ENCODE measurements around the gene KRTAP4-6.
"Not testable (repeated sequence)": the region's sequence is repeated elsewhere in the genome, so short reads cannot be mapped to it uniquely, and the experiment has no call there.

Gene KRTAP4-6

DNA sequence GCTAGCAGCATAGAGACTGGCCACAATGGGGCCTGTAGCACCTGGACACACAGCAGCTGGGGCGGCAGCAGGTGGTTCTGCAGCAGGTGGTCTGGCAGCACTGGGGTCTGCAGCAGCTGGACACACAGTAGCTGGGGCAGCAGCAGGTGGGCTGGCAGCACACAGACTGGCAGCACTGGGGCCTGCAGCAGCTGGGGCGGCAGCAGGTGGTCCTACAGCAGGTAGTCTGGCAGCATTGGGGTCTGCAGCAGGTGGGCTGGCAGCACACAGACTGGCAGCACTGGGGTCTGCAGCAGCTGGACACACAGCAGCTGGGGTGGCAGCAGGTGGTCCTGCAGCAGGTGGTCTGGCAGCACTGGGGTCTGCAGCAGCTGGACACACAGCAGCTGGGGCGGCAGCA is 19.8 kb upstream of the KRTAP4-6 start:
- H3K27ac Mint-ChIP-seq; H3K27me3 Mint-ChIP-seq; H3K4me1 Mint-ChIP-seq; ATAC-seq; H3K4me3 Mint-ChIP-seq; H3K9me3 Mint-ChIP-seq; H3K36me3 Mint-ChIP-seq (ENCODE audit: low read depth); DNase-seq: not testable (repeated sequence)

DNA sequence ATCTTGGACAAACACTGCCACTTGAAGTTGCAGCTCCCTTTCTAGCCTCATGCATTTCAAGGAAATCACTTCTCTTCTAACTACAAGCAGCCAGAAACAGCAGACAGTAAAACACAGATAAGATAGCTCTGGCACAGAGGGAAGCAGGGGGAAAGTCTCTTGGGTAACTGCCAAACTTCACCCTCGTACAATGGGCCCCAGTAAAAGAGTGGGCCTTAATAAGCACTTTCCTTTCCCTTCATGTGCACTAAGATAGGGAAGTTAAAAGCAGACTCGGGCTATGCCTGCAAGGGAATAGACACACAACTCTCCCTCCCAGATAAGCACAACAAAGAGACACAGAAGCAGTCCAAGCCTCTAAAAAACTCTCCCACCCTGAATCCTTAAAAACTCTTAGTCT is 13.5 kb upstream of the KRTAP4-6 start:
- ATAC-seq (no peak), DNase-seq (no peak)
- Mint-ChIP-seq H3K27me3 (no peaks in the 10 kb centered on the region), H3K4me3 (no peak overlapping the region), H3K27ac (no peak overlapping the region), H3K36me3 (ENCODE audit: low read depth) (no peaks in the 10 kb centered on the region), H3K9me3 (no peaks in the 10 kb centered on the region), H3K4me1 (no peaks in the 10 kb centered on the region)

DNA sequence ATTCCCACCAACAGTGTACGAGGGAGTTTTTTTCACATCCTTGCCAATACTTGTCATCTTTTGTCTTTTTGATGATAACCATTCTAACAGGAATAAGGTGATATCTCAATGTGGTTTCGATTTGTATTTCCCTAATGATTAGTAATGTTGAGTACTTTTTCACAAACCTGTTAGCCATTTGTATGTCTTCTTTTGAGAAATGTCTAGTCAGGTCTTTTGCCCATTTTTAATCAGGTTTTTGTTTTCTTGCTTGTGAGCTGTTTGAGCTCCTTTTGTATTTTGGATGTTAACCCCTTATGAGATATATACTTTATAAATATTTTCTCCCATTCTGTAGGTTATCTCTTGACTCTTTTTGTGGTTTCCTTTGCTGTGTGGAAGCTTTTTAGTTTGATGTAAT is 11.2 kb upstream of the KRTAP4-6 start:
- ATAC-seq (no peak), DNase-seq (no peak)
- no peak overlapping the region for H3K4me3 Mint-ChIP-seq
- no peaks in the 10 kb centered on the region for H3K9me3 Mint-ChIP-seq
- no peaks in the 10 kb centered on the region for H3K27me3 Mint-ChIP-seq
- no peaks in the 10 kb centered on the region for H3K36me3 Mint-ChIP-seq (ENCODE audit: low read depth)
- no peak overlapping the region for H3K27ac Mint-ChIP-seq
- H3K4me1 Mint-ChIP-seq = peaks cover 1% of the 10 kb centered on the region

DNA sequence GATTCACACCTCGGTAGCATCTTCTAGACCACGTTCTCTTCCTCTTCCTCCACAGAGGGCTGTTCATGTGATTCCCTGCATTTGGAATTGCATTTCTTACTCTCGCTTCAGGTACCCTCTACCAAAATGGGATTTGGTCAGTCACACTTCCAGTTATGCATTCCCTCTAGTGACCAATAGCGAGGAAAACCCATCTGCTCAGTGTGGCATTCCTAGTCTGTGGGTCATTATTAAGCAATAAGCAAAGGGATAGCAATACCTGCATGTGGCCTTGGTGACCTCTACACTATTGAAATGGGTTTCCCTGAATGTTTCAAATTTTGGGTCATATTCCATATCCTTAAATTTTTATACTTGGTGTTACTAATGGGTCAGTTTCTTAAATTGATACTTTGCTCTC is 9.7 kb upstream of the KRTAP4-6 start:
- no peak for ATAC-seq
- DNase-seq = no peak
- Mint-ChIP-seq H3K4me1 (peaks cover 1% of the 10 kb centered on the region), H3K27ac (no peak overlapping the region), H3K9me3 (no peaks in the 10 kb centered on the region), H3K27me3 (no peaks in the 10 kb centered on the region), H3K36me3 (ENCODE audit: low read depth) (no peaks in the 10 kb centered on the region), H3K4me3 (no peak overlapping the region)

DNA sequence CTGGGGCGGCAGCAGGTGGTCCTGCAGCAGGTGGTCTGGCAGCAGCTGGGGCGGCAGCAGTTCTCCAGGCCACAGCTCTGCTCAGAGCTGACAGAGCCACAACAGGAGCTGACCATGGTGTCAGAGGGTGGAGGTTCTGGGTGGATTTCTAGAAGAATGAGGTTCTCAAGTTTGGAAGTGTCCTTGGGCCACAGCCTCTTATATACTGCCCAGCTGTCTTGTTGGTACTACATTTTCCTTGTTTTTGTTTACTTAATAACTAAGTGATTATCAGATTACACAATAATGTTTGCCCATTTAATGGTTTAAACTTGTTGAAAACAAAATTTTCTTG is 9.3 kb upstream of the KRTAP4-6 start, which contains the start of gene KRTAP4-5:
Gene KRTAP4-5 (minus strand): TSS at position 174 of the 334 bp plus-strand sequence. CDS start 58 bp downstream, at position 116.
- H3K36me3 Mint-ChIP-seq (ENCODE audit: low read depth) = no peaks in the 10 kb centered on the region
- no peak for ATAC-seq
- H3K27ac Mint-ChIP-seq = no peak within 1 kb of the TSS
- no peak for DNase-seq
- no peak within 1 kb of the TSS for H3K4me3 Mint-ChIP-seq
- H3K27me3 Mint-ChIP-seq = no peaks in the 10 kb centered on the region
- no peaks in the 10 kb centered on the region for H3K9me3 Mint-ChIP-seq
- H3K4me1 Mint-ChIP-seq = peaks cover 1% of the 10 kb centered on the region

DNA sequence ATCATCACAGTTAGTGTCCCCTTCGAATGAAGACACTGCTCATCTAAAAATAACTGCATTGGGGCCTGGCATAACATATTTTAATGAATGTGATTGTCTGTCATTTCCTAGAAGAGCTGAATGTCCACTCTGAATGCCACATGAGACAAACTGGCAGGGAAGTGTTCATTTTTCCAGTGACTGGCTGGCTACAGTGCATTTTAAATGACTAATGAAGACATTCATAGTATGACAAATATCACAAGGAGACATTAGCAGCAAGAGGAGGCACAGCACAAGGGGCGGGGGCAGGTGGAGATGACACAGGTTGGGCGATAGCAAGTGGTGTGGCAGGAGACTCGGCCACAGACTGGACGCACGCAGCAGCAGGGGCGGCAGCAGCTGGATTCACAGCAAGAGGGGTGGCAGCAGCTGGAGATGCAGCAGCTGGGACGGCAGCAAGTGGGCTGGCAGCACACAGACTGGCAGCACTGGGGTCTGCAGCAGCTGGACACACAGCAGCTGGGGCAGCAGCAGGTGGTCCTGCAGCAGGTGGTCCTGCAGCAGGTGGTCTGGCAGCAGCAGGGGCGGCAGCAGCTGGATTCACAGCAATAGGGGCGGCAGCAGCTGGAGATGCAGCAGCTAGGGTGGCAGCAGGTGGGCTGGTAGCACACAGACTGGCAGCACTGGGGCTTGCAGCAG is 8.8 kb upstream of the KRTAP4-6 start:
- not testable (repeated sequence) for DNase-seq; H3K9me3 Mint-ChIP-seq; H3K27me3 Mint-ChIP-seq; H3K4me1 Mint-ChIP-seq; ATAC-seq; H3K4me3 Mint-ChIP-seq; H3K36me3 Mint-ChIP-seq (ENCODE audit: low read depth); H3K27ac Mint-ChIP-seq

DNA sequence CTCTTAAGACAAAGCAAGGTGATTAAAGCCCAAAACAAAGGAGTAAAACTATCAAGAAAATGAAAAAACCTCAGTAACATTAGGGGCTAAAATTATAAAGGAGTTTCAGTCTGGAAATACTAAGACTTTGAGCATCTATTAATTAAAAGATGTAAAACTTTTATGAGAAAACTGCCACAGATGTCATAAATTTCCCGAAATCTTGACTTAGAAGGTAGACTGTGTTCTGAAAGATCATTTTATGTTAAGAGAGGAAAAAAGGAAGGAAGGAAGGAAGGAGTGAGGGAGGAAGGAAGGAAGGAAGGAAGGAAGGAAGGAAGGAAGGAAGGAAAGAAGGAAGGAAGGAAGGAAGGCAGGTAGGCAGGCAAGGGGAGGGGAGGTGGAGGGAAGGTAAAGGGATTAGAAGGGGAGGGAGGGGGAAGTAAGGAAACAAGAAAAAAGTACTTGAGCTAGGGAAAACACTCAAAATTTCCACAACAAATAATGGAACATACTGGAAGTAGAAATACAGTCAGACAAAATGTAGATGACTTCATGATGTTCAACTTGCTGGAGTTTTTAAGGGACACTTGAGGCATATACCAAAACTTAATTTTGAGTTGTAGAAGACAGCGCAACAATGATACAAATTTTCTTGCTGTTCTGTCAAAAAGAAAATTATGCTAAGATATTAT is 7.3 kb upstream of the KRTAP4-6 start:
- Mint-ChIP-seq H3K9me3 (peaks cover 13% of the 10 kb centered on the region), H3K4me1 (peaks cover 1% of the 10 kb centered on the region), H3K36me3 (ENCODE audit: low read depth) (peaks cover 6% of the 10 kb centered on the region), H3K4me3 (no peak overlapping the region), H3K27me3 (no peaks in the 10 kb centered on the region), H3K27ac (no peak overlapping the region)
- no peak for ATAC-seq
- no peak for DNase-seq

DNA sequence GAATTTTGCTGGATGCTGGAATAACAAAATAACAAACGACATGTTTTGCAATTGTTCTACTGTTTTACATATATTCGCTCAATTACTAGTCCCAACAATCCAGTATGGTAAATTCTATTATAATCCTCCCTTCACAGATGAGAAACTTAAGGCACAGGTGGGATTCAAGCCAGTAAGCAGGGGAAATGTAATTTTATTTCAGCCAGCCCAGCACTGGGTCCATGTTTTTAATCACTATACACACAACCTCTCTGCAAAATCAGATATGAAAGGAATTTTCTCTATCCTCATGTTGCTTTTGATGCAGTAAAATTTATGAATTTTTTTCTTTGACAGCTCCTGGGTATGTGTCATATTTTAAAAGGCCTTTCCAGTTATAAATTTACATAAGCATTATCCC is 4.9 kb upstream of the KRTAP4-6 start:
- H3K36me3 Mint-ChIP-seq (ENCODE audit: low read depth) = peaks cover 10% of the 10 kb centered on the region
- no peak for ATAC-seq
- peaks cover 25% of the 10 kb centered on the region for H3K9me3 Mint-ChIP-seq
- no peaks in the 10 kb centered on the region for H3K27me3 Mint-ChIP-seq
- DNase-seq = no peak
- no peak overlapping the region for H3K27ac Mint-ChIP-seq
- no peak overlapping the region for H3K4me3 Mint-ChIP-seq
- peaks cover 1% of the 10 kb centered on the region for H3K4me1 Mint-ChIP-seq

DNA sequence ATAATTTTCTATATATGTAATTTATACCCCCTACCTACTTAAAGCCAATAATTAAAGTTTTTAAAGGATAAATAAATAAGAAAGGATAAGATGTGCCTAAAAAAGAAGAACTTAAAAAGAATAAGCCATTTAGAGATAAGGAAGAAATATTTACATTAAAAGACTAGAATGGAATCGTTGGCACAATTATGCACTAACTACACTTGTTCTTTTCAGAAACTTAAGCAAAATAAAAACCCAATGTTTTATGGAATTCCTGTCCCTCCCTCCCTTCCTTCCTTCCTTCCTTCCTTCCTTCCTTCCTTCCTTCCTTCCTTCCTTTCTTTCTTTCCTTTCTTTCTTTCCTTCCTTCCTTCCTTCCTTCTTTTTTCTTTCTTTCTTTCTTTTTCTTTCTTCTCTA is 4.5 kb upstream of the KRTAP4-6 start:
- H3K27ac Mint-ChIP-seq = no peak overlapping the region
- DNase-seq = no peak
- no peak overlapping the region for H3K4me3 Mint-ChIP-seq
- no peaks in the 10 kb centered on the region for H3K27me3 Mint-ChIP-seq
- H3K4me1 Mint-ChIP-seq = peaks cover 1% of the 10 kb centered on the region
- no peak for ATAC-seq
- peaks cover 10% of the 10 kb centered on the region for H3K36me3 Mint-ChIP-seq (ENCODE audit: low read depth)
- peaks cover 25% of the 10 kb centered on the region for H3K9me3 Mint-ChIP-seq

DNA sequence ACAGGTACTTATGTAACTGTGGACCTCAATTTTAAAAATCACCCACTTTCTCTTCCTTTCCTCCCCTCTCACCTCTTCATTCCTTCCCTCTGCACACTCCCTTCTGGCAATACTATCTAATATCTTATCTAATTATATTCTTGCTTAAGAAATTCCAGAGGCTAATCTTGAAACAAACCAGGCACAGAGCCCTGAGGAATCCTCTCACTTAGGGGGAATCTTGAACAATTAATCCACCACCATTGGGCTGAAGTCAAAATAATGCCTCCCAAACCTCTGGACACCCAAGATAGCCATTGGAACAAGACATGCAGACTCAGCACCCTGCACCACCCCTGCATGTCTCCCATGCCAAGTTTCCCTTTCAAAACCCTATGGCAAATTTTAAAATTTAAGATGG is 1.0 kb upstream of the KRTAP4-6 start:
- no peaks in the 10 kb centered on the region for H3K4me1 Mint-ChIP-seq
- ATAC-seq (no peak), DNase-seq (no peak)
- peaks cover 2% of the 10 kb centered on the region for H3K27me3 Mint-ChIP-seq
- no peak overlapping the region for H3K27ac Mint-ChIP-seq
- H3K4me3 Mint-ChIP-seq = no peak overlapping the region
- H3K36me3 Mint-ChIP-seq (ENCODE audit: low read depth) = peaks cover 14% of the 10 kb centered on the region
- H3K9me3 Mint-ChIP-seq = peaks cover 38% of the 10 kb centered on the region

DNA sequence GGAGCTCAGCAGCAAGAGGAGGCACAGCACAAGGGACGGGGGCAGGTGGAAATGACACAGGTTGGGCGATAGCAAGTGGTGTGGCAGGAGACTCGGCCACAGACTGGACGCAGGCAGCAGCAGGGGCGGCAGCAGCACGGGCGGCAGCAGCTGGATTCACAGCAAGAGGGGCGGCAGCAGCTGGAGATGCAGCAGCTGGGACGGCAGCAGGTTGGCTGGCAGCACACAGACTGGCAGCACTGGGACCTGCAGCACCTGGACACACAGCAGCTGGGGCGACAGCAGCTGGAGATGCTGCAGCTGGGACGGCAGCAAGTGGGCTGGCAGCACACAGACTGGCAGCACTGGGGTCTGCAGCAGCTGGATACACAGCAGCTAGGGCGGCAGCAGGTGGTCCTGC is 479 bp downstream of the KRTAP4-6 start:
- H3K4me3 Mint-ChIP-seq, DNase-seq, H3K27ac Mint-ChIP-seq, ATAC-seq, H3K27me3 Mint-ChIP-seq, H3K4me1 Mint-ChIP-seq: not testable (repeated sequence)
- H3K9me3 Mint-ChIP-seq = peaks cover 38% of the 10 kb centered on the region
- peaks cover 14% of the 10 kb centered on the region for H3K36me3 Mint-ChIP-seq (ENCODE audit: low read depth)

DNA sequence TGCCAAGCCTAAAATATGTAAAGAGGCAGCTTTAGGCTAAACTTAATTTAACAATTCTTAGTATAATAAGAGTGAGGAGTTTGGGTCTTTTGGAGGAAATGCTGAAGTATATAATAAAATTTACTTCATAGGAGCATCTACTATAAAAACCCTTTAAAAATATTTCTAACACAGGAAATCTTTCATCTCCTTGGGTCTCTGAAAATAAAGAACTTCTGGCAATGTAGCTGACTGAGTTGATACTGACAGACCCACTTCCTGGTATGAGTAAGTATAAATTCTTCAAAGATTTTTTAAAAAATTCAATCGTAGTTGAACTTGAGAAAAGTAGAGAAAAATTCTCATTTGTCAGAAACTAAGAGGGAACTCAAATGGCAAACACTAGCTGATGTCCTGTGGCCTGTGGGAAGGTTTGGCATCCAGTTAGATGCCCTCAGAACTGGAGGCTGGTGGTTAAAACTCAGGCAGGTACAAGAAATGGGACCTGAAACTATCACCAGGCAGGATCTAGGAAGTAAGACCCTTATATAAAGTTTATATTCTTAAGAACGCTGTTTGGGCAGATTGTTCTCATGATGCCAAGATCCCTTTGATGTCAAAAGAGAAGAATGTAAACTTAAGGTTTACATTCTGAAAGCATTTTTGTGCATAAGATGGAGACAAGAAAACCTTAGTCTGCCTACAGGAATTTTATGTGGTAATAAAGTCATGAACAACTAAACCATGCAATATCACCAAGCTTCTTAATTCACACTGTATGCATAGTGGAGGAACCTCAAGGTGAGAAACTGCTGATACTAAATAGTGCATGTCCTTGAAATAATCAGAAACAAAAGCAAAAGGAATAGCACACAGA is 6.2 kb downstream of the KRTAP4-6 start:
- Mint-ChIP-seq H3K36me3 (ENCODE audit: low read depth) (peaks cover 1% of the 10 kb centered on the region), H3K9me3 (peaks cover 9% of the 10 kb centered on the region), H3K27me3 (no peaks in the 10 kb centered on the region), H3K4me1 (peaks cover 23% of the 10 kb centered on the region), H3K27ac (no peak overlapping the region), H3K4me3 (no peak overlapping the region)
- ATAC-seq = no peak
- DNase-seq = no peak

DNA sequence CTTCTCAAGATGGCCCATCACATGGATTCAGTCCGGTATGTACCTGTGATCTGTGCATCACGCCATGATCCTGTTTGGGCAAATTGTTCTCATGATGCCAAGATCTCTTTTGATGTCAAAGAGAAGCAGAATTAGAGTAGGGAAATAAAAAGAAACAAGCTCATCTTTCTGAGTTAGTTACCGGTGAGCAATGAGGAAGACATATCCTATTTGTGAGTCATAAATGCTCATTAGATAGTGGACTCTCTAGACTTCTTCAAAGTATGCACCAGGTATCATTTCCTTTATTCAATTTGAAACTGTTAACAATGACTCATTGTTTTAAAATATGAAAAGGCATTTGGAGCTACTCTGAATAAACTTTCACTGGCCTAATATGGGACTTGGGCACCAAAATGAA is 8.4 kb downstream of the KRTAP4-6 start:
- Mint-ChIP-seq H3K36me3 (ENCODE audit: low read depth) (no peaks in the 10 kb centered on the region), H3K27ac (no peak overlapping the region), H3K27me3 (no peaks in the 10 kb centered on the region), H3K9me3 (peaks cover 2% of the 10 kb centered on the region), H3K4me1 (peaks cover 23% of the 10 kb centered on the region), H3K4me3 (no peak overlapping the region)
- ATAC-seq (no peak), DNase-seq (no peak)

DNA sequence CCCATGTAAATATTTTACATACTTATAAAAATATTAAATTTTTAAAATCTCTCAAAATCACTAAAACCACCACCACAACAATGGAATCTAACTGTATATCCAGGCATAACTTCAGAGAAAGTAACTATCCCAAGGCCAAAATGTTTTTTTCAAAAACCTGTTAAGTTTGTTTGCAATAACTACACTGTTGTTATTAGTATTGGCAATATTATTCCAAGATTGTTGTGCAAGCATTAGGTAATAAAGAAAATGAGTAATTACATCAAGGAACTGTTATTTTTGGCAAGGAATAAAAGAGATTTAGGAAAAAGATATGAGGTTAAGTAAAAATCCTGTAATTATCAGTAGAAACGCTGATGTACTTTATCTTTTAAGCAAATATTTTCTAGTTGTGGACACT is 13.0 kb downstream of the KRTAP4-6 start:
- peaks cover 10% of the 10 kb centered on the region for H3K9me3 Mint-ChIP-seq
- peaks cover 48% of the 10 kb centered on the region for H3K4me1 Mint-ChIP-seq
- no peaks in the 10 kb centered on the region for H3K36me3 Mint-ChIP-seq (ENCODE audit: low read depth)
- no peak overlapping the region for H3K4me3 Mint-ChIP-seq
- DNase-seq (no peak), ATAC-seq (no peak)
- no peak overlapping the region for H3K27ac Mint-ChIP-seq
- no peaks in the 10 kb centered on the region for H3K27me3 Mint-ChIP-seq

DNA sequence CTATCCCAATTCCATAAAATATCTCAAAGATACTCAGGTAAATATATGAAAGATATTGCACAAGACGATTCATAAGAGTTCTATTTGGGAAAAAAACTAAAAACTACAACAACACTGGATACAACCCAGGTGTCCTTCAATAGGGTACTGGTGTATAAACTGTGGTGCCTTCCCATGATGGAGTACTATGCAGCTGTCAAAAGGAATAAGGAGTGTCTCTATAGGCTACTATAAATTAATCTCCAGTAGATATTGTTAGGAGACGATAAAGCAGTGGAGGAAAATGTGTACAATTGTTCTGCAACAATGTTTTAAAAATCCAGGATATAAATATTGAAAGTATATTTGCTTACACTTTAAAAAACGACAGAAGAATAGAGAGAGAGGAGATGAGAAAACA is 13.9 kb downstream of the KRTAP4-6 start:
- no peak overlapping the region for H3K27ac Mint-ChIP-seq
- H3K9me3 Mint-ChIP-seq = peaks cover 14% of the 10 kb centered on the region
- H3K36me3 Mint-ChIP-seq (ENCODE audit: low read depth) = no peaks in the 10 kb centered on the region
- peaks cover 42% of the 10 kb centered on the region for H3K4me1 Mint-ChIP-seq
- DNase-seq (no peak), ATAC-seq (no peak)
- H3K27me3 Mint-ChIP-seq = no peaks in the 10 kb centered on the region
- H3K4me3 Mint-ChIP-seq = no peak overlapping the region

Data from activated naive CD8-positive, alpha-beta T cell treated with anti-CD3 and anti-CD28 coated beads, Interleukin-2, amount 50 U/mL, for 24 hours (primary cell).